HG03064 (cell line): ENCODE measurements around the gene TEX2.
"Not testable (repeated sequence)": the region's sequence is repeated elsewhere in the genome, so short reads cannot be mapped to it uniquely, and the experiment has no call there.

Experiments
- ATAC-seq: cut with Tn5 transposase; IDR thresholded peaks from one replicate; pipeline ENCODE4 v1.9.1; 2021; ENCODE audit warnings: low read depth; ENCODE audit not compliant: unreplicated experiment

The TEX2 gene

GRCh38 chr17:64240741-64241347 lies 22.2 kb downstream of the TEX2 start:
- ATAC-seq = no peak

DNA sequence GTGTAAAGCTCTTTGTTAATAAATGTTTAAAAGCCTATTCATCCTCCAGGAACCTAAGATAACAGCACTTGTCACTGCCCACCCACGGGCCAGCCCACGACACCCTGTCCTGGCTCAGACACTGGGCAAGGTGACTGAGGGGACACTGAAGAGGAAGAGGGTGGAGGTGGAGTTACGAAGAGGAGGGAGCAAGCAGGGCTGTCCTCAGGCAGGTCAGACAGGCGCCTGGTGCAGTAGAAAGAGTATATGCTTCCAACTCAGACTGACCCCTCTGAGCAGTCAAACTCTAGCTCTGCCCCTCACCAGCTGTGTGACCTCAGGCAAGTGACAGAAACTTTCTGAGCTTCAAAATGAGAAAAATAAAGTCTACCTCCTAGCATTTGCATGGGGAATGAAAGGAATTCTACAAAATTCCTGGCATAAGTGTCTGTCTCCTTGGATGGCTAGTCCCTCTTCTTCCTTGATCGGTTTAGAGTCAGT lies 22.8 kb downstream of the TEX2 start:
- ATAC-seq = no peak

DNA sequence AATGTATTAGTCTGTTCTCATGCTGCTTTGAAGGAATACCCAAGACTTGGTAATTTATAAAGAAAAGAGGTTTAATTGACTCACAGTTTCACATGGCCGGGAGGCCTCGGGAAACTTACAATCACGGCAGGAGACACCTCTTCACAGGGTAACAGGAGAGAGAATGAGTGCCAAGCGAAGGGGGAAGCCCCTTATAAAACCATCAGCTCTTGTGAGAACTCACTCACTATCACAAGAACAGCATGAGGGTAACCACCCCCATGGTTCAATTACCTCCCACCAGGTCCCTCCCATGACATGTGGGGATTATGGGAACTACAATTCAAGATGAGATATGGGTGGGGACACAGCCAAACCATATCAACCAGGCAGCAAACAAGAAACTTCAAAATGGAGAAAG lies 24.6 kb downstream of the TEX2 start:
- not testable (repeated sequence) for ATAC-seq

DNA sequence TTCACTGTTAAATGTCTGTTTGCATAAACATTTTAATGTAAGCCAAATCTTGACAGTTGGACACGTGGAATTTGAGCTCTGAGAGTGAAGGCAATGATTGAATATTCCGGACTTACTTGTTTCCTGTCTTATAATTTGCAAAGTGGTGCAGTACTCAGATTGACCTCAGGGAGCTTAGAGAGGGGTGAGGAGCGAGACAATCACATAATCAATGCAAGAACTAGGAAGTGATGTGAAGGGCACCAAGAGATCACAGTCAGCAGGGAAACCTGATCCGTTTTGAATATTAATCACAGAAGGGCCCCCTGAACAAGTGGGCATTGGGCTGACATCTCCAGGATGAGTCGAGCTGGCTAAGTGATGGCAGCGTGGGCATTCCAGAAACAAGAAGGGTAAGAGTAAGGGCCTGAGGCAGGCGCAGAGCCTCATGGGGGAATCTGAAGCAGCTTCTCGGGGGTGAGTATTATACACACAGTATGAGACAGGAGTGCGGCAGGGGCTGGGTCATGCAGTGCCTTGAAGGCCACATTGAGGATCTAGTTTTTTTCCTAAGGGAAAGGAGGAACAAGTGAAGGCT lies 26.1 kb downstream of the TEX2 start:
- no peak for ATAC-seq

- ATAC-seq = no peak
These were observed 28.1 kb downstream of the TEX2 start for GRCh38 chr17:64234961-64235360.

DNA sequence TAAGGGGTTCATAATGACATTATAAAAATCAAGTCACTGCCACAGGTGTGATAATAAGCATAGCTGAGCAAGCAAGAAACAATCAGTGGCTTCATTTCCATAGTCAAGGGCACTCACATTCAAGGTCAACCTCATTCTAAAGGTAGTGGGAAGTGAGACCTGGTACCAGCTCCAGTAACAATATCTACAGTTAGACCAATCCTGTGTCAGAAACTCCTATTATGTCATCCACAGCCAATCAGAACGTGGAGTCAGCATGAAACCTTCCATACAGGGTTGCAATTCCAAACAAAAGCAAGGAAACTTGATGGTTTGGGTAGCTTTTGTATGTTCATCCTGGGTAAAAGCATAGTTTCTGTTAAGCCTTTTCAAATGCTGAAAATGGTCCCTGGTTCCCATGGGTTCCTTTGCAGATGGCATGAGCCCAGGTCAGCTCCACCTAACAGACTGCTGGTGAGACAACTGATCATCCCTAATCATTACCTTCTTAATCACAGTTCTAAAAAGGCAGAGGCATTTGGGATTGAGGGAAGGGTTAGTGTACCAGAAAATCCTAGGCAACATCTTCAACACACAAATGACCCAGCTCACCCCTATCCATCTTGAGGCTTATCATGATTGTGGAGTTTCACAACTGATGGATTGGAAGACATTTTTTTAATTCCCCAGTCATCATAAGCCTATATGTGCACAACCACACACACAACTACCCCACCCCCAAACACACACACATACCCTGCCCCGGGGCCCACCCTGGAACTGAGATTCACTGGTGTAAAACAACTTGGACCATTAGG lies 30.4 kb downstream of the TEX2 start:
- ATAC-seq = no peak

DNA sequence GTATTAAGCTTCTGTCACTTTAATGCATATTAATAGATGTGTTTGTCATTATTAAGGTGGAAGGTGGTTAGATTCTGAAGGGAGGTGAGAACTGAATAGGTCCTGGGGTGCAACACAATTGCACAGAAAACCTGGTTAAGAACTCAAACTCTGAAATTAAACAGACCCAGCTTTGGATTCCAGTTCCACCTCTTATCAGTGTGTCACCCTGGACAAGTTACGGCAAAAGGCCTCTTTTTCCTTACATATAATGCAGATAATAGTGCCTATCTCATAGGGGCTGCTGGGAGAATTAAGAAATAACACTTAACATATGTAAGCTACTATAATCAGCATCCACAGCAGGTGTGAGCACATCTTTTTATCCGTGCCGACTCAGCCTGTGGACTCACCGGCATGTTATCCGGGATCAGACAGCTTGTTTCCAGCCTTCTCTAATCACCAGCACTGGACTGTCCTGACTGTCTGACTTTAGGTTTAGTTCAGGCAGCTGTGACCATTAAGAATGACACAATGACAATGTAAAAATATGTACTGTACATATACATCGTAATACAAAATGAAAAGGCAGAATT lies 31.4 kb downstream of the TEX2 start:
- ATAC-seq = no peak

- no peak for ATAC-seq
These were observed 32.2 kb downstream of the TEX2 start for GRCh38 chr17:64230791-64231408.

- no peak for ATAC-seq
These were observed 33.0 kb downstream of the TEX2 start for GRCh38 chr17:64229815-64230728.

- no peak for ATAC-seq
These were observed 36.9 kb downstream of the TEX2 start for GRCh38 chr17:64226132-64226531.

DNA sequence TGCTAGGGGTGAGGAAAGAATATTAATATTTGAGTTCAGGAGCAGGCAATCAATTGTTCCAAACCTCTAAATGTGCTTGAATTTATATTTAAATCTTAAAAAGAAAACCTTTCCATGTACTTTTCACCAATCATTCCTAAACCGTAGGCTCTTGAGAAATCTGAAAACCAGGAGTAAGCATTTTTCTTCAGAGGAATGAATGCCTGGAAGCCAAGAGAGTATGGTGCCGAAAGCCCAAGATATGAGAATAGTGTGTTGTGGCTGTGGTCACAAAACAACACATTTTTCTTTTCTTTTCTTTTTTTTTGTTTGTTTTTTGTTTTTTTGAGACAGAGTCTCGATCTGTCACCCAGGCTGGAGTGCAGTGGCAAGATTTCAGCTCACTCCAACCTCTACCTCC lies 37.6 kb downstream of the TEX2 start:
- no peak for ATAC-seq

GRCh38 chr17:64223931-64224629 lies 39.0 kb downstream of the TEX2 start:
- ATAC-seq = no peak

DNA sequence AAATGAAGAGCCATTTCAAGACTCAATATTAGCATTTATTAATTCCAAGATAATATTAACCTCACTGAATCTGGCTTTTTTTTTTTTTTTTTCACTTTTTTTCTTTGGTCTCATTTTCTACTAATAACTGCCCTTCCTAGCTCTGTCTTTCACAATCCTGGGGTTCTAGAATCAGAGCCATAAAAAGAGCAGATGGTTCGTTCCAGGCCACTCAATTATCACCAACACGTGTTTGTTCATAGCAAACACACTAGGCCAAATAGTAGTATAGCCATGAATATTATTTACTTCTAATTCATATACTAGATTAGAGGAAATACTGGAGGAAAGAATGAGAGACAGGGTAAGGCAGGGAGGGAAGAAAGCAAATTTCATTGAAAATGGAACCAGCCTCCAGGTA lies 39.8 kb downstream of the TEX2 start:
- no peak for ATAC-seq

DNA sequence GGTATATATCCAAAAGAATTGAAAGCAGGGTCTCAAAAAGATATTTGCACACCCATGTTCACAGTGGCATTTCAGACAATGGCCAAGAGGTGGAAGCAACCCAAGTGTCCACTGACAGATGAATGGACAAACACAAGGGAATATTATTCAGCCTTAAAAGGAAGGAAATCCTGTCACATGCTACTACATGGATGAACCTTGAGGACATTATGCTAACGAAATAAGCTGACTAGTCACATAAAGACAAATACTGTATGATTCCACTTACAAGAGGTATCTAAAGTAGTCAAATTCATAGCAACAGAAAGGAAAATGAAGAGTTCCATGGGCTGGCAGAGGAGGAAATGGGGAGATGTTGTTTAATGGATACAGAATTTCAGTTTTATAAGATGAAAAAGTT lies 41.4 kb downstream of the TEX2 start:
- ATAC-seq = no peak

DNA sequence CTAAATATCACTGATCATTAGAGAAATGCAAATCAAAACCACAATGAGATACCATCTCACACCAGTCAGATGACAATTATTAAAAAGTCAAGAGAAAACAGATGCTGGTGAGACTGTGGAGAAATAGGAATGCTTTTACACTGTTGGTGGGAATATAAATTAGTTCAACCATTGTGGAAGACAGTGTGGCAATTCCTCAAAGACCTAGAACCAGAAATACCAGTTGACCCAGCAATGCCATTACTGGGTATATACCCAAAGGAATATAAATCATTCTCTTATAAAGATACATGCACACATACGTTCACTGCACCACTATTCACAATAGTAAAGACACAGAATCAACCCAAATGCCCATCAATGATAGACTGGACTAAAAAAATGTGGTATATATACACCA lies 42.5 kb downstream of the TEX2 start:
- not testable (repeated sequence) for ATAC-seq

DNA sequence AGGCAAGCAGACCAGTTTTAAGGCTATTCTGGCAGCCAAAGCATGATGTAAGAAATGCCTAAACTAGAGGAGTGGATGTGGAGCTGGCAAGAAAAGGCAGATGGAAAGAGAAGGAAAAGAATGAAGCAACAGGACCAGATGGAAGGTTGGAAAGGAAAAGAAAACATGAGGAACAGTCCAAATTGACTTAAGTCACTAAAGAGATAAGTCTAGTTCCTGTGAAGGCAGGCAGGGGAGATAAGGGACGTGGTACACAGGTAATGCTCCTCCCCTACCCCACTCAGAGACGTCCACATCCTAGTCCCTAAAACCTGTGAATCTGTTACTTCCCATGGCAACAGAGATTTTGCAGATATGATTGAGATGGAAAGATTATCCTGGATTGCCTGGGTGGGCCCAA lies 43.5 kb downstream of the TEX2 start:
- ATAC-seq = no peak

DNA sequence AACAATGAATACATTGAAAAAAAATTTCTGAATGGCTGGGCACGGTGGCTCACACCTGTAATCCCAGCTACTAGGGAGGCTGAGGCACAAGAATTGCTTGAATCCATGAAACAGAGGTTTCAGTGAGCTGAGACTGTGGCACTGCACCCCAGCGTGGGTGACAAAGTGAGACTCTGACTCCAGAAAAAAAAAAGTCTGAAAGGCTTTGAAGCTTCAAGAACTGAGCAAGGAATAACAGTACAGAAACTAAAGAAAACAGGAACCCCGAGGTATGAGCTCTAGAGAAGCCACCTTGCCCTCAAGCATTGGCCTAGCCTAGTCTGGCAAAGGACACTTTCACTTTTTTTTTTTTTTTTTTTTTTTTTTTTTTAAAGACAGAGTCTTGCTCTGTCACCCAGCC lies 45.0 kb downstream of the TEX2 start:
- no peak for ATAC-seq

- no peak for ATAC-seq
These were observed 45.8 kb downstream of the TEX2 start for GRCh38 chr17:64217249-64217691.
